Prostate gland (tissue), 2 donors: ENCODE measurements around the gene KRT75. TPM values are rescaled to one million over a fixed set of nuclear protein-coding genes. Genes with fewer than 3 reads are reported as not detected.
"Not testable (repeated sequence)": the region's sequence is repeated elsewhere in the genome, so short reads cannot be mapped to it uniquely, and the experiment has no call there.

Experiments
- DNase-seq: peaks from one replicate; pipeline ENCODE4 v3.0.0-alpha.2; 2019; ENCODE audit warnings: low spot score
- H3K27ac ChIP-seq, 2 donors: fragments of 200-600 bp; sonication (generic); 2 replicates each; pipeline ENCODE4 v1.5.1; 2017 to 2019
- H3K27me3 ChIP-seq: fragments of 200-600 bp; sonication (generic); replicated peaks from 2 replicates; pipeline ENCODE4 v1.5.1; 2019; ENCODE audit not compliant: insufficient read depth
- H3K36me3 ChIP-seq, 2 donors: fragments of 200-600 bp; sonication (generic); 1 replicate in 1 of 2; 2 replicates in 1 of 2; pipeline versions ENCODE4 v1.5.1 to v1.8.1; 2017 to 2019
- H3K4me1 ChIP-seq: fragments of 200-600 bp; sonication (generic); replicated peaks from 2 replicates; pipeline ENCODE4 v1.5.1; 2019
- H3K4me3 ChIP-seq, 2 donors: fragments of 200-600 bp; sonication (generic); 2 replicates each; pipeline ENCODE4 v1.5.1; 2017 to 2019
- H3K9me3 ChIP-seq: fragments of 200-600 bp; sonication (generic); 2 replicates; pipeline ENCODE4 v1.5.1; 2017
- POLR2A ChIP-seq: fragments of 450-650 bp; IDR thresholded peaks from one replicate; pipeline ENCODE4 v1.6.1; 2016; ENCODE audit warnings: antibody characterized with exemption, mild to moderate bottlenecking
- POLR2AphosphoS5 ChIP-seq: sonication (generic); formaldehyde crosslinking; IDR thresholded peaks from one replicate; pipeline ENCODE4 v1.6.1; 2017; ENCODE audit warnings: antibody characterized with exemption
- WGBS: methylation state at CpG from one replicate; pipeline ENCODE4 v1.1.5; 2018; 5-methylcytosine and 5-hydroxymethylcytosine counted together
- intact Hi-C: fragments of 100-400 bp; cut with DNase I; formaldehyde crosslinking; loops from one replicate; pipeline ENCODE4 v1.14.2; 2022
- total RNA-seq, 2 donors: library from RNA; depleted of rRNA; stranded (reverse); fragments of >200 nt; gene quantifications; one replicate each; pipeline ENCODE4 v1.1.0, GENCODE V29; 2016
- TF ChIP-seq, protein P1 (sequence below), 4 experiments: fragments of 200-600 bp in 2 of 4; fragments of 450-650 bp in 2 of 4; sonication (generic) in 2 of 4; IDR thresholded peaks; 1 replicate in 3 of 4; 2 replicates in 1 of 4; pipeline ENCODE4 v1.5.1; 2016 to 2019; ENCODE audit warnings: antibody characterized with exemption in 4 of 4, mild to moderate bottlenecking in 2 of 4, moderate library complexity in 2 of 4

Gene KRT75
- total RNA-seq, 2 donors from 2014 or later = not detected

DNA sequence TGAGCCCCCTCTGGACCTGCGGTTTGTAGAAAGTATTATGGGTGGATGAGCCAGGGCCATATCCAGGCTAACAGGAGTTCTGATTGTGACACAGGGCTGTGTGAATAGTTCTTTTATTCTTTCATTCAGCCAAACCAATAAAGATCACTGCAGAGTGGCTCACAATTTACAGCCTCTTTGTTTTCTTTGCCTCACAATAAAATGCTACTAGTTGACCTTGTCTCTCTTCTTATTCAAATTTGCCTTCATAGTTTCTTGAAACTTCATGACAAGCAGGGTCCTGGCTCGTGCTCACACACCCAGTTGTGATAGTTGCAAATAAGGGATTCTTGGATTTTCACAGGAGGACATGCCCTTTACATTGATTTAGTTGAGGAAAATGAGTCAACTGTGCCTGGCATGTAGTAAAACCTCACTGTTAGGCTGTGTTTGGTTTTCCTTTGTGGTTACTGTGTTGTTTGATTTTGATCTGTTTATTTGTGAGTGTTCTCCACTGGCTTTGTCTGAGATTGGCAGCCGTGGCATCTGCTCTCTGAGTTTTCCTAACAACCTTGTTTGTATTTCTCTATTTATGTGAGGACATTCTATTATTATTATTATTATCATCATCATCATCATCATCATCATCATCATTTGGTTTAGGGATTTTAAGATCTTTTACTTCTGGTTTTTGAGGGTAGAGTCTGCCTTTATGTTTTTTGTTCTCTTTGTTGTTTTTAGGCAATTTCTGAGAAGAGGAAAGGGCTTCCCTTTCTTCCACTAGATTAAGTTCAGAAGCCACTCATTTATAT, 20.4 kb upstream of the KRT75 start:
- WGBS = 29% methylated on average over 3 of the region's 3 CpGs
- no peaks in the 10 kb centered on the region for H3K36me3 ChIP-seq
- no peak overlapping the region for H3K4me3 ChIP-seq
- H3K27ac ChIP-seq = peak overlapping the region in 1 of 2 donors; percentile 19
- intact Hi-C loops = no loop called here
- TF ChIP-seq, protein P1, sequence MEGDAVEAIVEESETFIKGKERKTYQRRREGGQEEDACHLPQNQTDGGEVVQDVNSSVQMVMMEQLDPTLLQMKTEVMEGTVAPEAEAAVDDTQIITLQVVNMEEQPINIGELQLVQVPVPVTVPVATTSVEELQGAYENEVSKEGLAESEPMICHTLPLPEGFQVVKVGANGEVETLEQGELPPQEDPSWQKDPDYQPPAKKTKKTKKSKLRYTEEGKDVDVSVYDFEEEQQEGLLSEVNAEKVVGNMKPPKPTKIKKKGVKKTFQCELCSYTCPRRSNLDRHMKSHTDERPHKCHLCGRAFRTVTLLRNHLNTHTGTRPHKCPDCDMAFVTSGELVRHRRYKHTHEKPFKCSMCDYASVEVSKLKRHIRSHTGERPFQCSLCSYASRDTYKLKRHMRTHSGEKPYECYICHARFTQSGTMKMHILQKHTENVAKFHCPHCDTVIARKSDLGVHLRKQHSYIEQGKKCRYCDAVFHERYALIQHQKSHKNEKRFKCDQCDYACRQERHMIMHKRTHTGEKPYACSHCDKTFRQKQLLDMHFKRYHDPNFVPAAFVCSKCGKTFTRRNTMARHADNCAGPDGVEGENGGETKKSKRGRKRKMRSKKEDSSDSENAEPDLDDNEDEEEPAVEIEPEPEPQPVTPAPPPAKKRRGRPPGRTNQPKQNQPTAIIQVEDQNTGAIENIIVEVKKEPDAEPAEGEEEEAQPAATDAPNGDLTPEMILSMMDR (IDR thresholded peaks at IDR 0.05) = no peak
- TF ChIP-seq POLR2AphosphoS5 = peak; percentile 42
- no peaks in the 10 kb centered on the region for H3K27me3 ChIP-seq
- no peaks in the 10 kb centered on the region for H3K4me1 ChIP-seq
- no peaks in the 10 kb centered on the region for H3K9me3 ChIP-seq
- DNase-seq = no peak

DNA sequence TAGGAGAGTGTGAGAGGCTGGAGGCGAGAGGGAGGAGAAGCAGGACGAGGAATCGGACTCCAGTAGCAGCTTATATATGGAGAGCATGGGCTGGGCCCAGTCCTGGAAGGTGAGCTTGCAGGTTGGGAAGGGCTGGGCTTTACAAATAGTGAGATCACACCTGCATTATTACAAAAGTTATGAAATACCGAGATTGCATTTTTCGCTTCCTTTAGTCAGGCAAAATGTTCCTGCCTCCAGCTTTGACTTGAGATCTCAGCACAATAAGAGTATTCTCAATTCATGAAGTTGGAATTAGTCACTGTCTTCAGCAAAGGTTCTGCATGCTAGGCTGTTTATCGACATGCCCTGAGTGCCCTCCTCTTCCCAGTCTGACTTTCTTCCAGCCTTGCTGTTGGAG, 17.9 kb upstream of the KRT75 start, which contains the start of gene KRT6B:
Gene KRT6B, minus strand, starts transcription at position 46 of the 400 bp plus-strand sequence. CDS start 68 bp downstream, outside the sequence.
- intact Hi-C loops = no loop called here
- Histone ChIP-seq H3K36me3 (no peaks in the 10 kb centered on the region), H3K4me1 (no peaks in the 10 kb centered on the region), H3K27me3 (no peaks in the 10 kb centered on the region), H3K27ac (no peak within 1 kb of the TSS), H3K4me3 (no peak within 1 kb of the TSS), H3K9me3 (no peaks in the 10 kb centered on the region)
- TF ChIP-seq, protein P1 (IDR thresholded peaks at IDR 0.05) = no peak
- no peak for TF ChIP-seq POLR2AphosphoS5
- TF ChIP-seq POLR2A = no peak
- 84% methylated on average over 6 of the region's 6 CpGs for WGBS
- no peak for DNase-seq

DNA sequence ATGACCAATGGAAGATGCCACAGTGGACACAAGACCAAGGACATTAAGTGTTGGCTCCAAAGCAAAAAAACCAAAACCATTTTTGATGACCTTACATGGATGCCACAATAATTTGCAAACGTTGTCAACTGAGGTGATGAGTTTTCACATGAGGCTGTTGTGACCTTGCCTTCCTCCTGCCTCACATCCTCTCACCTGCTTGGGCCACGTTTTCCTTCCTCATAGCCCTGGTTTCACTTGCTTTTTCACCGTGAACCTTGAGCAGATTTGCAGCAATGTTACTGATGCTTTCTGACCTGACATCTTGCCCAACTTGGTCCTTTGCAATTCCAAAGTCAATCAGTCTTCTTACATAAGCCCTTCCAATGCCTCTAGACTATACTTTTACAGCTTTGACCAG, 14.1 kb upstream of the KRT75 start:
- Histone ChIP-seq H3K4me3 (no peak overlapping the region), H3K27ac (no peak overlapping the region), H3K4me1 (no peaks in the 10 kb centered on the region), H3K9me3 (no peaks in the 10 kb centered on the region), H3K36me3 (no peaks in the 10 kb centered on the region), H3K27me3 (no peaks in the 10 kb centered on the region)
- intact Hi-C loops = no loop called here
- WGBS = 74% methylated on average over 3 of the region's 3 CpGs
- DNase-seq = no peak
- TF ChIP-seq, protein P1 (IDR thresholded peaks at IDR 0.05) = no peak
- TF ChIP-seq POLR2A = no peak
- TF ChIP-seq POLR2AphosphoS5 = no peak

DNA sequence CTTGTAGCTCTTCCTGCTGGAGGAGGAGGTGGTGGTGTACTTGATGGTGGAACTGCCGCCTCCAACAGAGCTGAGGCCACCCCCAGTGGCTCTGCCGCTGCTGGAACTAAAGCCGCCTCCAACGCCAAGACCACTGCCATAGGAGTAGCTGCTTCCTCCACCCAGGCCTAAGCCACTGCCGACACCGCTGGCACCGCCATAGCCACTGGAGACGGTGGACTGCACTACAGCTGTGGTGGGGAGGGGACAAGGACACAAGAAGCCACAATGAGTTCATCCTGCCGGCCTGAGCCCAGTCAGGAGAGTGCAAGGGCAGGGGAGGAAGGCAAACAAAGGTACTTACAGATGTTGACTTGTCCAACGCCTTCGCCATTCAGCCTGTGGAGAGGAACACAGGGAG, 13.0 kb upstream of the KRT75 start:
- intact Hi-C loops, H3K9me3 ChIP-seq, DNase-seq, H3K27me3 ChIP-seq, H3K4me1 ChIP-seq, H3K4me3 ChIP-seq, H3K36me3 ChIP-seq, H3K27ac ChIP-seq: not testable (repeated sequence)
- WGBS = 93% methylated on average over 10 of the region's 11 CpGs

DNA sequence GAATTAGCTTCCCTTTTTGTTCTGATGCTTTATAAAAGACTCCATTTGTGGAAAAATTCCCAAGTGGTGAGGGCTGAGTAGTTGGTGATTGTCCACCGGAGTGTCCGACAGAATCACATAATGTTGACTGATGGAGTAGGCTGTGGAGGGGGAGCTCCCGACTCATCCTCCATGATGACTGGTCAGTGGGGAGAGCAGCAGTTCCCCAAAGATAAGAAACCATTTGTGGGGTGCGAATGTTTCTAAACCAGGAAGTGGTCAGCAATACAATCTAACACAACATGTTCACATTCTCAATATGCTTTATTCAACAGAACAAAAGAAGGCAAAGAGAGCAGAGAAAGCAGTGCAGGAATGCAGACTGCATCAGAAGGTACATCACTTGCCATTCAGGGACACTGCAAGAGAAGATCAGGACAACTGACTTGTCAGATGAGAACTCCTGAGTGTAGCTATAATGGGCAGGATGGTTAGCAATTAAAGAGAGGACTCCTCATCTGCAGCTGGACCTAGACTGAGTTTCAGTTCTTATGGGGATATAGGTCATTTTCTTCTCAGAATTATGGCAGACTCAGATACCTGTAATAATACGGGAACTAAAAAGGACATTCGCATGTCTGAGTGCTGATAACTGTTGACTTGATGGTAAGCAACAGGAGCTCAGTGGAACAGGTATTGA, 12.3 kb upstream of the KRT75 start:
- Histone ChIP-seq H3K4me1 (no peaks in the 10 kb centered on the region), H3K36me3 (no peaks in the 10 kb centered on the region), H3K4me3 (no peak overlapping the region), H3K27me3 (no peaks in the 10 kb centered on the region), H3K9me3 (no peaks in the 10 kb centered on the region), H3K27ac (no peak overlapping the region)
- 85% methylated on average over 6 of the region's 6 CpGs for WGBS
- no peak for DNase-seq
- intact Hi-C loops = no loop called here
- TF ChIP-seq POLR2AphosphoS5 = no peak
- TF ChIP-seq, protein P1 (IDR thresholded peaks at IDR 0.05) = no peak
- TF ChIP-seq POLR2A = no peak
